B cell (primary cell): ENCODE data around the gene UBA7. TPM values are rescaled to one million over a fixed set of nuclear protein-coding genes. Genes with fewer than 3 reads are reported as not detected.

Experiments
- ATAC-seq: fragments of 200-7000 bp; cut with Tn5 transposase; one replicate; pipeline ENCODE4 v1.10.0; 2021; ENCODE audit warnings: low read depth, mild to moderate bottlenecking, moderate number of reproducible peaks, moderate library complexity
- CTCF ChIA-PET: fragments of 350-600 bp; sonication (Branson Sonifier 250); formaldehyde crosslinking; loops from one replicate; lab custom pipeline; 2021; ENCODE audit warnings: antibody characterized with exemption, inconsistent platforms; lab: Charles Lee
- POLR2A ChIA-PET: fragments of 350-600 bp; sonication (Branson Sonifier 250); formaldehyde crosslinking; loops from one replicate; lab custom pipeline; 2021; ENCODE audit warnings: antibody characterized with exemption; lab: Charles Lee
- DNase-seq: peaks from one replicate; pipeline ENCODE4 v3.0.0; 2013
- H2AFZ ChIP-seq: 2 replicates; pipeline ENCODE4 v1.6.1; 2012; ENCODE audit warnings: mild to moderate bottlenecking, low read depth, low read length; ENCODE audit not compliant: insufficient read depth, poor library complexity, severe bottlenecking
- H3K27ac ChIP-seq, 2 donors: 1 replicate in 1 of 2; 2 replicates in 1 of 2; pipeline ENCODE4 v1.5.1; 2012 to 2013; ENCODE audit warnings: low read length in 2 of 2, mild to moderate bottlenecking in 2 of 2, moderate library complexity in 1 of 2
- H3K27me3 ChIP-seq, 4 experiments: fragments of 200-600 bp in 1 of 4; sonication (generic) in 1 of 4; replicated peaks in 1 of 4; 1 replicate in 2 of 4; 2 replicates in 2 of 4; pipeline versions ENCODE4 v1.6.1 to v1.7.0; 2013 to 2016; ENCODE audit warnings: low read length in 3 of 4, mild to moderate bottlenecking in 2 of 4, mixed read lengths in 1 of 4, moderate library complexity in 1 of 4; ENCODE audit not compliant: insufficient read depth in 4 of 4, control insufficient read depth in 3 of 4; ENCODE audit errors: control extremely low read depth in 1 of 4
- H3K36me3 ChIP-seq, 2 experiments: replicated peaks in 1 of 2; 1 replicate in 1 of 2; 2 replicates in 1 of 2; pipeline versions ENCODE4 v1.6.1 to v1.7.1; 2013; ENCODE audit warnings: low read length in 1 of 2; ENCODE audit not compliant: insufficient read depth in 2 of 2, control insufficient read depth in 1 of 2; ENCODE audit errors: control extremely low read depth in 1 of 2, extremely low read depth in 1 of 2
- H3K4me1 ChIP-seq, 2 donors: fragments of 200-600 bp in 1 of 2; sonication (generic) in 1 of 2; 1 replicate in 1 of 2; 2 replicates in 1 of 2; pipeline versions ENCODE4 v1.5.1 to v1.6.1; 2013 to 2017; ENCODE audit warnings: low read length in 2 of 2; ENCODE audit not compliant: control insufficient read depth in 2 of 2, insufficient read depth in 2 of 2
- H3K4me2 ChIP-seq: replicated peaks from 2 replicates; pipeline ENCODE3; 2012; ENCODE audit warnings: mild to moderate bottlenecking, low read depth, low read length; ENCODE audit not compliant: poor library complexity, severe bottlenecking
- H3K4me3 ChIP-seq, 5 experiments: fragments of 200-600 bp in 1 of 5; sonication (generic) in 1 of 5; 1 replicate in 3 of 5; 2 replicates in 2 of 5; pipeline versions ENCODE4 v1.5.1 to v1.7.0; 2011 to 2016; ENCODE audit warnings: low read length in 4 of 5, mild to moderate bottlenecking in 4 of 5, low read depth in 2 of 5, control low read depth in 1 of 5, moderate library complexity in 1 of 5; ENCODE audit not compliant: insufficient read depth in 1 of 5; ENCODE audit errors: control extremely low read depth in 1 of 5, extremely low read depth in 1 of 5
- H3K79me2 ChIP-seq: fragments of 200-600 bp; sonication (generic); one replicate; pipeline ENCODE4 v1.6.0; 2016; ENCODE audit warnings: low read length; ENCODE audit not compliant: control insufficient read depth, insufficient read depth
- H3K9ac ChIP-seq: fragments of 200-600 bp; sonication (generic); 2 replicates; pipeline ENCODE4 v1.6.1; 2017; ENCODE audit warnings: mild to moderate bottlenecking, low read length, moderate library complexity
- H3K9me3 ChIP-seq, 3 donors: one replicate each; pipeline versions ENCODE4 v1.6.1 to v1.7.1; 2013; ENCODE audit warnings: low read length in 2 of 3; ENCODE audit not compliant: control insufficient read depth in 2 of 3, insufficient read depth in 1 of 3; ENCODE audit errors: control extremely low read depth in 1 of 3
- H4K20me1 ChIP-seq: 2 replicates; pipeline ENCODE4 v1.6.0; 2012; ENCODE audit warnings: mild to moderate bottlenecking, low read length; ENCODE audit not compliant: insufficient read depth, control insufficient read depth, poor library complexity, severe bottlenecking
- H3K27ac Mint-ChIP-seq: one replicate; pipeline ENCODE4 v1.8.0; 2021; ENCODE audit warnings: mixed read lengths
- H3K27me3 Mint-ChIP-seq: one replicate; pipeline ENCODE4 v1.8.0; 2021; ENCODE audit warnings: mixed read lengths
- H3K4me1 Mint-ChIP-seq: one replicate; pipeline ENCODE4 v1.8.0; 2021; ENCODE audit warnings: mixed read lengths
- H3K4me3 Mint-ChIP-seq: one replicate; pipeline ENCODE4 v1.8.0; 2021; ENCODE audit warnings: mixed read lengths
- H3K9me3 Mint-ChIP-seq: one replicate; pipeline ENCODE4 v1.8.0; 2022; ENCODE audit warnings: mixed read lengths; ENCODE audit not compliant: insufficient read depth
- CTCF ChIP-seq: fragments of 200-600 bp; IDR thresholded peaks from one replicate; pipeline ENCODE4 v1.8.0; 2022; ENCODE audit warnings: antibody characterized with exemption, mild to moderate bottlenecking
- EZH2 ChIP-seq: IDR thresholded peaks from 2 replicates; pipeline ENCODE4 v1.6.1; 2012; ENCODE audit warnings: borderline replicate concordance, low read depth, mild to moderate bottlenecking, moderate library complexity, low read length; ENCODE audit not compliant: insufficient read depth, poor library complexity, severe bottlenecking
- WGBS: methylation state at CpG from one replicate; pipeline ENCODE4 v1.1.5; 2013; ENCODE audit warnings: missing lambda C conversion rate; ENCODE audit not compliant: insufficient coverage; 5-methylcytosine and 5-hydroxymethylcytosine counted together
- intact Hi-C: fragments of 100-400 bp; cut with micrococcal nuclease; formaldehyde crosslinking; loops from one replicate; pipeline ENCODE4 v1.10.0; 2022
- polyA plus RNA-seq: library from polyadenylated mRNA; depleted of rRNA; stranded (reverse); fragments of >200 nt; gene quantifications from 2 replicates; pipeline ENCODE4 v1.2.3, GENCODE V29; 2012
- total RNA-seq, 2 donors: library from RNA; stranded (reverse); fragments of 120-200 nt in 1 of 2; gene quantifications; 1 replicate in 1 of 2; 2 replicates in 1 of 2; pipeline versions ENCODE4 v1.2.3 to v1.2.4, GENCODE V29; 2013 to 2022

UBA7 gene
- total and polyA plus RNA-seq, 2 donors (not counting 1 experiment from before 2014, with no cell fraction given): 418 to 943 TPM

GRCh38 chr3:49771340-49771938 is 42.3 kb downstream of the UBA7 start:
- POLR2A ChIA-PET: no interaction called here
- no peaks in the 10 kb centered on the region for H3K27me3 Mint-ChIP-seq
- no peak overlapping the region for H3K4me2 ChIP-seq
- H2AFZ ChIP-seq: no peak overlapping the region
- no peaks in the 10 kb centered on the region for H3K4me1 ChIP-seq
- H3K36me3 ChIP-seq: peaks cover 0 to 20% of the 10 kb centered on the region in 2 experiments
- H3K4me1 Mint-ChIP-seq: peaks cover 19% of the 10 kb centered on the region
- H3K79me2 ChIP-seq: peaks cover 95% of the 10 kb centered on the region
- no peak overlapping the region for H3K9ac ChIP-seq
- H4K20me1 ChIP-seq: peaks cover 71% of the 10 kb centered on the region
- TF ChIP-seq CTCF (no peak), EZH2 (no peak)
- H3K27ac ChIP-seq: no peak overlapping the region
- H3K27ac Mint-ChIP-seq: no peak overlapping the region
- H3K9me3 Mint-ChIP-seq: no peaks in the 10 kb centered on the region
- H3K27me3 ChIP-seq: no peaks in the 10 kb centered on the region
- DNase-seq: no peak
- intact Hi-C loops: no loop called here
- no peak overlapping the region for H3K4me3 ChIP-seq
- CTCF ChIA-PET: no interaction called here
- no peak for ATAC-seq
- WGBS: no CpG with 5 or more reads among the region's 1 CpG
- H3K9me3 ChIP-seq: no peaks in the 10 kb centered on the region
- H3K4me3 Mint-ChIP-seq: no peak overlapping the region

GRCh38 chr3:49769926-49770325 is 43.8 kb downstream of the UBA7 start:
- Histone ChIP-seq H3K79me2 (peaks cover 94% of the 10 kb centered on the region), H3K4me3 (no peak overlapping the region), H3K4me2 (no peak overlapping the region), H3K27me3 (no peaks in the 10 kb centered on the region), H4K20me1 (peaks cover 70% of the 10 kb centered on the region), H3K27ac (no peak overlapping the region), H3K9me3 (no peaks in the 10 kb centered on the region), H3K4me1 (no peaks in the 10 kb centered on the region), H2AFZ (no peak overlapping the region), H3K9ac (no peak overlapping the region), H3K36me3 (peaks cover 0 to 16% of the 10 kb centered on the region in 2 experiments)
- Mint-ChIP-seq H3K4me3 (no peak overlapping the region), H3K27ac (no peak overlapping the region), H3K4me1 (peaks cover 18% of the 10 kb centered on the region), H3K9me3 (no peaks in the 10 kb centered on the region), H3K27me3 (no peaks in the 10 kb centered on the region)
- TF ChIP-seq CTCF (no peak), EZH2 (no peak)
- POLR2A ChIA-PET: no interaction called here
- intact Hi-C loops: no loop called here
- no peak for DNase-seq
- CTCF ChIA-PET: no interaction called here
- ATAC-seq: no peak
